GM21576 (cell line): ENCODE data around the gene LY6G6D.

Source experiments
- ATAC-seq: cut with Tn5 transposase; IDR thresholded peaks from one replicate; pipeline ENCODE4 v1.9.1; 2021; ENCODE audit warnings: mild to moderate bottlenecking, moderate library complexity; ENCODE audit not compliant: unreplicated experiment

The LY6G6D gene

DNA sequence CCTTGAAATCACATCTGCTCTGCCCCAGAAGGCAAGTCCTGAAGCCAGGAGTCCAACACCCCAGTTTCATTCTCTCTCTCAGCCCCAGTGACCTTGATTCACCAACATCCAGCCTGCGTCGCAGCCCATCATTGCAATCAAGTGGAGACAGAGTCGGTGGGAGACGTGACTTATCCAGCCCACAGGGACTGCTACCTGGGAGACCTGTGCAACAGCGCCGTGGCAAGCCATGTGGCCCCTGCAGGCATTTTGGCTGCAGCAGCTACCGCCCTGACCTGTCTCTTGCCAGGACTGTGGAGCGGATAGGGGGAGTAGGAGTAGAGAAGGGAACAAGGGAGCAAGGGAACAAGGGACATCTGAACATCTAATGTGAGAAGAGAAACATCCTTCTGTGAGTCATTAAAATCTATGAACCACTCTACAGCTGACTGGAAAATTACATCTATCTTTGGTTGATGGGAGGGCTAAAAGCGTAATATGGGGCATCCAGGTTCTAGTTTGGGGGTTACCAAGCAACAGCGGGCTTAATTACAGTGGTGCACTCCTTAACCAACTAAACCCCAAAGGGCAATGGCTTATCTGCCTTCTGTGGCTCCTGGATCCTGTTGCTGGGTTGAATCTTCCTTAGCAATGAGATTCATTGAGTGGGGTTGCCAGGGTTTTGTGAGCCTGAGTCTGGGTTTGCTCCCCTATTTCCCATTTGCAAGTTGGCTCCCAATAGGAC, 2.5 kb downstream of the LY6G6D start:
- ATAC-seq: no peak

DNA sequence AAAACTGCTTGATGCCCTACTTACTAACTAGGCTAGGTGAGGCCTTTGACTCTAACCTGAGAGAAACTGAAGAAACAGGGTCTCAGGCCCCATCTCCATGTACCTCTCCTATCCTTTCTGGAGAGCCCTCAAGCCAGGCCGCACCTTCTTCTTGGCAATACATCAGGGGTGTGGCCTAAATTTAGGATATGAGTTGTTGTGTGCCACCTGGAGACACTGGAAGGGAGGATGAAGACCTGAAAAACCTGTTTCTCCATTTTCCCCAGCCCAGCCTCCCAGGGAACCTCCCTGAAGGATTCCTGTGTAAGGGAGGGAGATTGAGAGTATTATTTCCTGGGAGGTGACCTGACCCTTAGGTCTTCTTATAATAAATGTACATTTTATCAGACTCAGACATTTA, 3.1 kb downstream of the LY6G6D start:
- ATAC-seq: no peak

DNA sequence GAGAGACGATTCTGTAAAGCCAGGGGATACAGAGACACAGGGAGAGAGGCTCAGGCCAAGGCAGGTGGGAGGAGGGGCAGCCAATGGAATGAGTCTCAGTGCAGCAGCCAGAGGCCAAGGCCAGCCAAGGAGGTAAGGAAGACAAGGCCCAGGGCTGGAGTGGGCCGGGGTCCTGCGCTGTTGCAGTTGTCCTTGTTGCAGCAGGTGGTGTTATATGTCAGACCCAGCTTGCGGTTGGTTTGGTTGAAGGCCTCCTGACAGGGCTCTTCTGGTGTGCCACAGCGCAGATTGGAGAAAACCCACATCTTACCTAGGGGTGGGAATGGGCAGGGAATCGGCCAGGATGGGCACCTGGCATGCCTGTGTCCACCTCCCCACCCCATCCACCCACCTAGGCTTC, 3.9 kb downstream of the LY6G6D start:
- ATAC-seq: no peak

DNA sequence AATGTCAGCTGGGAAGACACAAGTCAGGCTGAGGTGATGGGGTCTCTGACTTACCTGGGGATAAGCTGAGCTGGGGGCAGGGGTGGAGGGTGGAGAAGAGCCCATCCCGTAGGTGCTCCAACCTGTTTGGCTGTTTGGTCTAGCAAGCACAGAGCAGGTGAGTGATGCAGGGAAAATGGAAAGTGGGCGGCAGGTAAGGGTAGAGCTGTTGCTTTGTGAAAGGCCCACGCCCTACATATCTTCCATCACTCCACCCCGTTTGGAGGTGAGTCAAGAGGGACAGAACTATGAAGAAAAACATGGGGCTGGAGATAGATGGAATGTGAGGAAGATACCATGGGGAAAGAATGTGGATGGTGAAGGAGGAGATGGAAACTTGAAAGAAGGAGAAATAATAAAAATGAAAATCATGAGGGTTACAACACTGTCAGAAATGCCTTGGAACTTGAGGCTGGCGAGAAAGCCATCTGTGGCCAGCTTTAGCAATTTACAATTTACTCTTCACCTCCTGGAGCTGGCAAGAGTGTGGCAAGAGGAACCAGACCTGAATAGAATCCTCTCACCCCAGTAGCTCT, 5.1 kb downstream of the LY6G6D start:
- ATAC-seq: no peak

DNA sequence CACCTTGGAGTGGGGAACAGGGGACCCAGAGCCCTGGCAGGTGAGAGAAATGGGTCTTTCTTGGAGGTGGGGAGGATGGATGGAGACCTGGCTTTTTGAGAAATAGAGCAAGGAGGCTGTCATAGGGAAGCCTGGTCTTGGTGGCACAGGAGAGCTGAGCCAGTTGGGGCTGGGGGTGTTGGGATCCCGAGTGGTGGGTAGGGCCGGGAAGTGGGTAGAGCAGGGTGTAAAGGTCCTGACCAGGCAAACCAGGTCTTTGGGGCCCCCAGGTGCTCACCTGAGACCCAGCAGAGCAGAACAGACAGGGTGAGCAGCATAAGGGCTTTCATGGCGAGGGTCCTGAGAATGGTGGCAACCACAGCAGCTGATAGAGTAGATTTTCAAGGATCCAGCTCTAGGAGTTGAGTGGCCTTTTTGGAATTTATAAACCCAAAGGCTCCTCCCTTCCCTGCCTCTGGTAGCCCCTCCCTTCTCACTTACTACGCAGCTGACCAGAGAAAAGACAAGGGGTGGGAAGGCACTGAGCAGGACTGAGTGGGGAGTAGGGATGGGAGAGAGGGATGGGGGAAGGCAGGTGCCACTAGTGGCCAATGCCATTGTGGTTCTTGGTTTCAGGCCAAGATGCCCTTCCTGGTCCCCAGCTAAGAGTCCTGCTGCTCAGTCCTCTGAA, 6.3 kb downstream of the LY6G6D start, which contains the start of gene LY6G6C:
Gene LY6G6C (minus strand): TSS at position 396 of the 670 bp plus-strand sequence. CDS start 67 bp downstream, at position 329.
- ATAC-seq: no peak

DNA sequence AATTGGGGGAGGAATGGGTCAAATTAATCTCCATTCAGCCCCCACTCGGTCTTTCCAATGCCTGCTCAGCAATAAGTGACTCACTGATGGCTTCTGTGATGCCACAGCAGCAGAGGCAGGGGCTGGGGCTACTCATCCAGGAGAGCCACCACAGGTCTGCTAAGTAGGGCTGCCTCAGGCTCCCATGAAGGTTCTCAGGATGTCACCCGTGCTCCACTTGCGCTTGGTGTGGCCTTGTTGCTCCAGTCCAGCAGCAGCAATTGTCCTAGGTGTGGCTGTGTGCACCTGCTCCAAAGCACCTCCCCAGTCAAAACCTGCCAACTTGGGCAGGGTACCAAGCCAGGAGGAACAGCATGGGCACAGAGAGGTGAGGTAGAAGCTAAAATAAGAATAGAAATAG, 7.0 kb downstream of the LY6G6D start:
- no peak for ATAC-seq

DNA sequence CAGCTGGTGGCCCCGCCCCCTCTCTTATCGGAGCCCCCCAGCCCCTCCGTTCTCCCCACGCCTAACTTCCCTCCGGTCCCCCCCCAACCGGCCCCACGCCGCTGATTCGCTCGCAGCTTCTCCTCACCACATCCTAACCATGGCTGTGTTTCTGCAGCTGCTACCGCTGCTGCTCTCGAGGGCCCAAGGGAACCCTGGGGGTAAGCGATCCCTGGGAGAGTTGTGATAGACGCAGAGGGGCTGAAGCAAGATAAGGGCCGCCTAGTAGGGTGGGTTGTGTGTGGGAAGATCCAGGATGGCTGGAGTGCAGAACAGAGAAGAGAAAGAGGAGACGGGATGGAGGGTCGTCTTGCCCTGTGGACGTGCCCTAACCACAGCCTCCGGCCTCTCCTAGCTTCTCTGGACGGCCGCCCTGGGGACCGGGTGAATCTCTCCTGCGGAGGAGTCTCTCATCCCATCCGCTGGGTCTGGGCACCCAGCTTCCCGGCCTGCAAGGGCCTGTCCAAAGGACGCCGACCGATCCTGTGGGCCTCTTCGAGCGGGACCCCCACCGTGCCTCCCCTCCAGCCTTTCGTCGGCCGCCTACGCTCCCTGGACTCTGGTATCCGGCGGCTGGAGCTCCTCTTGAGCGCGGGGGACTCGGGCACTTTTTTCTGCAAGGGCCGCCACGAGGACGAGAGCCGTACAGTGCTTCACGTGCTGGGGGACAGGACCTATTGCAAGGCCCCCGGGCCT, 8.3 kb downstream of the LY6G6D start, which contains the start of gene MPIG6B:
Gene MPIG6B (plus strand): TSS at position 129 of the 735 bp plus-strand sequence. CDS start 11 bp downstream, at position 140.
- ATAC-seq: no peak

DNA sequence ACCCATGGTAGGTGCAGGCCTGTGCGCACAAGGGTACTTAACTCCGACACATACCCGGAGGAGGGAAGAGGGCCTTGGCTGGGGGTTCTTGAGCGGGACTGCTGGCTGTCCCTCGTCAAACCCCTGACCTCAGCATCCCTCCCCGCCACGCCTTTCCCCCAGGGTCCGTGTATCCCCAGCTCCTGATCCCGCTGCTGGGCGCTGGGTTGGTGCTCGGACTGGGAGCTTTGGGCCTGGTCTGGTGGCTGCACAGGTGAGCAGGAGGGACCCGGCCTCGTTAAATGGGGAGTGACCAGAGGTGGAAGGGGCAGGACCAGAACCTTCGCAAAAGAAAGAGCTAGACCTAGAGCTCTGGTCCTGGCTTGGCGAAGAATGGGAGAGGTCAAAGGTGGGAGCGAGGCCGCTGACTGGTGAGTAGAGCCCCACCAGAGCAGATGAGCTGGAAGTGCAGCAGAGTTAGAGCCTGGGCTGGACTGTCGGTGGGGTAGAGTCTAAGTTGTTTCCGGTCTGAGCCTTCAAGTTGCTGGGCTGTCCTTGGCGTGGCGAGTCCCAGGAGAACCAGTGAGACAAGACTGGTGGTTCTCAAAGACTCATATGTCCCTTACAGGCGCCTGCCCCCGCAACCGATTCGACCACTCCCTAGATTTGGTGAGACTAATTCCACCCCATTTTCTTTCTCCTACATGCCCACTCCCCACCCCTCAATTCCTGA, 9.0 kb downstream of the LY6G6D start:
- ATAC-seq: no peak

DNA sequence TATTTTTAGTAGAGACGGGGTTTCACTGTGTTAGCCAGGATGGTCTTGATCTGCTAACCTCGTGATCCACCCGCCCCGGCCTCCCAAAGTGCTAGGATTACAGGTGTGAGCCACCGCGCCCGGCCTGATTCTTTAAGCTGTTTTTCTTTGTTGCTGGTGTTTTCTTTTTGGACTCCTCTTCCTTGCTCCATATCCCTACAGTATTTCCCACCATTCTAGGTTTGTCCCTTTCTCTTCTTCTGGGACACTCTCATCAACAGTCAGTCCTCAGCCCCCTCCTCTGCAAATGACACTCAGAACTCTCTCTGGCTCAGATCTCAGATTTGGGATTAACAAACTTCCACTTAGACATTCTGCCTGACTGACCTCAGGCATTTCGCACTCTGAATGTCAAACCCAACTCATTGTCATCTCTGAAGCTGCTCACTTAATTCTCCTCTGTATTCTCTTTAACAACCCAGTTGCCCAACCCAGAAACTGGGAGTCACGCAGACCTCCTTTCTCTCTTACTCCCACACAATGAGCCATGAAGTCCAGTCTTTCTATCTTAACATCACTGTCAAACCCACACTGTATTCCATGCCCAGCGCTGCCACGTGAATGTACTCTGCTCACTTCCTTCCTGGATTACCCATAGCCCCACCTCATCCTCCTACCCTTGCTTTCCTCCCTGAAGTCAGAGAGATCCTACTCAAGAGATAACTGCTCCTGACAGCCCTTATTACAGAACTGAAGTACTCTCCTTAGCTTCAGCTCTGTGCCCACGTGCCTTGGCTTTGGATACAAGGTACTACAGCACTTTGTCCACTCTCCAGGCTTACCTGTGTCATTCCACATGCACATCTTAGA, 10.6 kb downstream of the LY6G6D start:
- no peak for ATAC-seq

DNA sequence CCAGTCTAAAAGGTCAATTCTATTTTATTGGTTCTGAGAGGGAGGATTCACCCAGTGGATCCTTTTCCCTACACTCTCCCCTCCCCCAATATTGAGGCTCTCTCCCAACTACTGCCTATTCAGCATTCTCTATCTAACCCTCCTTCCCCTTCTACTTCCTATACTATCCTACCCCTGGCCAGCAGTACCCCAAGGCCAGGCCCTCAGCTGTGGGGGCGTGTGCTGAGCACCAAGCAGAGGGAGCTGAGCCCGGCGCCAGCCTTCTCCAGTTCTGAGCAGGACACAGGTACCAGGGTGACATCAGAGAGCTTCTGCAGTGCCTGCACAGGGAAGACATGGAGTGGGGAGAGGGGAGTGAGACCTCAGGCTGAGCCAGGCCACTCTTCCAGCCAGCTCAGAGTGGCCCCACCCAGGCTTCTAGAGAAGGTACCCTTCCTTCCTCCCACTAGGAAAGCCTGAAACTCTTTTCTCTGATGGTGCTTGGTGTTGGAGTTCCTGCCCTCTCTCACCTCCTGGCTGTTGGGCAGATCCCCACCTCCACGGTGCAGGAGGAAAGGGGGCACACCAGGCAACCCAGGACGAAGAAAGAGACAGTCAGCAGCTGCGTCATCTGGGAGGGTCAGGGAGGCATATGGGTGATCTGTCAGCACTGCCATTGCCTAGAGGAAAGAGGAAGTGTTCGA, 12.0 kb downstream of the LY6G6D start:
- ATAC-seq: no peak

DNA sequence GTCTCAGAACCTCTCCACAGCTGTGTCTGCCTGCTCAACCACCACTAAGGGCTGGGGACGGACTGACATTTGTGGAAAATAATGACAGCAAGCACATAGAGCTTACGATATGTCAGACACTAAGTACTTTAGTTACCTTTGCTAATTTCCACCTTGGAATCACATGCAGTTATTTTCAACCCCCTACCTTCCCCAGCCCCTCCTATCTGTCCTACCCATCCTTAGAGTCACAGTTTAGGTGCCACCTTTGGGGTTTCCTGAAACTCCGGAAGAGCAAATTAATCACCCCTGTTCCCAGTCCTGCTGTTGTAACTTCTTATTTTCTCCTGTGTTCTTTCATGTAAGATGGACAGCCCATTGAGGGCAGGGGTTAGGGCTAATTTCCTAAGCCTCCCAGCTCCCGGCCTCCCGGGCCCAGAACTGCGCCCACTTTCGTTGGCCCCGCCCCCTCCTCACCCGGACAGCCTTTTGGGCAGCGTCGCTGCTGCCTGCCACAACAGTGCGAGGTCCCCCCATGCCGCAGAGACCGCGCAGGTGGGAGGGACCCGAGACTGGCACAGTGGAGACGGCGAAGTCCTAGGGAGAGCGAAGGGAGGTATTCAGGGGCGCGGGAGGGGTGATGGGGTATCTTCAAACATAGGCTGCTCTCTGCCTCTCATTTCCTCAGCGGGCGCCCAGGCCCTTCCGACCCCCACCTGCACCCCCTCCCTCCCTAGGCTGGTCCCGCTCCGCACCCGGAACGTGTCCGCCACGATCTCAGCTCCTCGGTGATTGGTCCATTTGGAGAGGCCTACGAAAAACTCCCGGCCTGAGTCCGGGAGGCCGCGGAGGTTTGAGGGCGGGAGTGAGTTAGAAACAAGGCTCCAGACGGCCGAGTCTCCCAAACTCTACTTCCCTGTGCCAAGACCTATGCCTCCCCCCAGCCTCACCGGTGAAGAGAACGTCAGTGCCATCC, 12.8 kb downstream of the LY6G6D start:
- ATAC-seq: no peak

DNA sequence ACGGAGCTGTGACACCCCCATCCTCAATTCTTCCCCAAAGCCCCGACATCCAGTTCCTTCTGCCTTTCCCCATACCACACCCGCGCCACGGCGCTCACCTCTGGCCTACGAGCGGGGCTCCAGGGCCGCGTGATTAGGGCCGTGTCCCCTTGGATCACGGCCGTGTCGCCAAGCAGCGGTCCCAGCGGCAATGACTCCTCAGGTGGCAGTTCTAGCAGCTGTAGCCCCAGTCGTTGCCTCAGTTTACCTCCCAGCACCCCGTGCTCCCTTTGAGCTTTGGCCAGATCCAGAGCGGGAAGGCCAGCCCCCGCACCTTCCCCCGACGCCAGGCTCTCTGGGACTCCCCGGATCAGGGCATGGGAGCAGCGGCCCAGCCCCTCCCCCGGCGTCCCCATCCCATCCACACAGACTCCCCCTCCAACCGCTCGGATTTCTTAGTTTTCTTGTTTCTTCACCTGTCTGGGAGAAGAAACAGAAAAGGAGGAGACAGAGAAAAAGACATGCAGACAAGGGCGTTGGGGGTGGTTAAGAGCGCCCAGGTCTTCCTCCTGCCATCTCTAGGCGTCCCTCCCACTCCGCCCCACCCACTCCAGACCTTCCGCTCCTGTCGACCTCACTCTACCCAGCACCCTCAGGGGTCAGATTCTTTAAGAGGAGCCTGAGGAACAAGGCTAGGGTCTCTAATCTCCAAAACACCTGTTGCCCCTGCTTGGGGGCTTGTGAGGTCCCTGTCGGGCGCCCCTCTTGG, 13.8 kb downstream of the LY6G6D start, which contains the start of gene DDAH2:
Gene DDAH2 (minus strand): TSS at position 533 of the 748 bp plus-strand sequence. CDS start 138 bp downstream, at position 395.
- no peak for ATAC-seq

DNA sequence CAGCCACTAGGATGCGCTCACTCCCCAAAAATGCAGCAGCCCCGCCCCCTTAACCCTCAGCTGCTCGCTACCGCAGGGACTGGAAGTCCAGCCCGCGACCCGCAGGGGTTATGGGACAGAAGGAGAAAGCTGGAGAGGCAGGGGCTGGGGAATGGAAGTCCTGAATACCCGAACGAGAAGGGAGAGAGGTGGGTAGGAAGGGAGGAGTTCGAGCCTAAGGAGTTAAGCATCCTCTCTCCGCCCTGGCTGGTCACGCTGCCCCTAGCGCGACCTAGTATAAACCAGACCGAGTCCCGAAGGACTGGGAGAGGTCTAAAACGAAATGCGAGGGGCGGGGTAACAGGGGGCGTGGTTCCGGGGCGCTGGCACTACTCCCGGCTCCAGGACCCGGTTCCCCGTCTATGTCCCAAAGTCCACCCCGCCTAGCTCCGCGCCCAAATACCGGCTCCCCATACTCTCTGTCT, 14.4 kb downstream of the LY6G6D start:
- peak; percentile 40 for ATAC-seq

DNA sequence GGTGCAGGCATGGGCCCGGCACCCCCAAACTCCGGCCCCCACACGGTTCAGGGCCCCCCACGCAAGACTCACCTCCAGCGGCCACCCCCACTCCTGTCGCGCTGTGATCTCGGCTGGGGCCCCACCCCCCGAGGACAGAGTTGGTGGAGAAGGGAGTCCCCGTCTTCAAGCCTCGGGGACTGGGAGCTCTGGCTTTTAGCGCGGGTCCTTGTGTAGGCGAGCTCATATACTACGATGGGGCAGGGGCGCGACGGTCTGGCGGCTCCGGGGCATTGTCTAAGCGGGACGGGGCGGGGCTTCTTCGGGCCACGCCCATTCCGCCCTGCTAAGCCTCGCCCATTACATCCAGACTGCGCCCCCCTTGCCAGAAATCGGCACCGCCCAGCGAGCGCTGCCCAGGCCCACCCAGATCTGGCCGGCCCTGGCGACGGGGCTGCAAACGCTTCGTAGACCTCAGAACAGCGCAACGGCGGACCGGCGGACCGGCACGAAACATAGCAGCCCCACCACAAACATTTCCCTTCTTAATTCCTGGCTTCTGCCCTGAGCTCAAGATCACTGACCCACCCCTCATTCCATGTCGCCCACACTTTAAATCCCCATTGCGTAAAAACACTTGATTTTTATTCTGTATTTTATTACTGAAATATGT, 15.0 kb downstream of the LY6G6D start:
- peak; percentile 28 for ATAC-seq

DNA sequence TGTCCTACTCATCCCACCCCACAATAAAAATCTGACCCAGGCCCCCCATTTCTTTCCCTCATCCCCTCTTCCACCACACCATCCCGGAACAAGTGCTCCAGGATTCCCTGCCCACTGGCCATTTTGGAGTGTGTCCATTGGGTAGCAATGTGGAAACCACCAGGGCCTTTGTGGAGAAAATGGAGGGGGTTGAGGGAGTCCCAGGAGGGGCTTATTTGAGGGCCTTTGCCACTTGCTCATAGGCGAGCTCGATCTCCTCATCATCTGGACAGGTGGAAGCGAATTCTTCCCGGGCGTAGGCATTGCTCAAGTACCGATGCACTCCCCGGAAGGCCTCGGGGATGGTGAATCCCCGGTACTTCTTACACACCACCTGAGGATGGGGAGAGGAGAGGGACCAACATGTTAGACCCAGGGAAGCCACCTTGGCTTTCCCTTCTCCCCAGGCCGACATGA, 15.5 kb downstream of the LY6G6D start:
- no peak for ATAC-seq

DNA sequence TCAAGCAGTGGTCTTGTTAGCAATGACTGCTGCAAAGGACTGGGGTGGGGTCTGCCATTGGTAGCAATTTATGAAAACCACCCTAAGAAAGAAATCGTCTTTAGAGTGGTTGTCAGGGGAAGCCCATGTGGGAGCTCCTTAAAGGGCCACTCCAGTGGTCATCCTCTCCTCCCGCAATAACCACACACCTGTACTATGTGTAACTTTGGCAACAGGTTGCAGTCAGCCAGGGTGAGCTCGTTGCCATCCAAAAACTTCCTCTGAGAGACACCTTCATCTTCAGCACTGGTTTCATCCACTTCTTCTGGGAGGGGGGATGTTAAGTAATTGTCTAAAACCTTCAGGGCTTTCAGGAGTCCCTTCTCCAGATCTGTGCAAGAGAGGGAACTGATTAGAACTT, 16.9 kb downstream of the LY6G6D start:
- ATAC-seq: no peak

DNA sequence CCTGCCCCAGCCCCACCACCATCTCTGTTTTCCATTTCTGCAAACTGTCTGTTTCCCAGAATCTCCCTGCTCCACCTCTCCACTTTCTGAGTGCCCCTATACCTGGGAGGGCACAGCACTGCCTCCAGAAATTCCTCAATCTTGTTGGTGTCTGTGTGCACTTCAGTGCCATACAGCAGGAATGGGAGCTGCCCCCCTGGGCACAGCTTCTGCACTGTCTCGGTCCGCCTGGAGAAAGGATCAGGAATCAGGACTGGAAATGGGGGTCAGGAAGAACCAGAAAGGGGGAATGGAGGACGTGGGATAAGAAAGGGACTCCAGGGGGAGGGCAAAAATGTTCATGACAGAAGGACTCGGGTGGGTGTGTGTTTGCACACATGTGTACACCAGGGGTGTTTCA, 18.6 kb downstream of the LY6G6D start:
- ATAC-seq: no peak
